ENCODE results near the gene C20orf204. TPM values are rescaled to one million over a fixed set of nuclear protein-coding genes. Genes with fewer than 3 reads are reported as not detected.
"Not testable (repeated sequence)": the region's sequence is repeated elsewhere in the genome, so short reads cannot be mapped to it uniquely, and the experiment has no call there.

The C20orf204 gene
- total RNA-seq, result 0.74 TPM
- long read RNA-seq, result 0 reads

- no peak for DNase-seq (ENCODE audit: low spot score)
Measured at GRCh38 chr20:64035933-64036345, at the start of gene C20orf204. Gene C20orf204 (plus strand): TSS chr20:64036182. CDS start chr20:64036324, 142 bp downstream.

- no peak for DNase-seq (ENCODE audit: low spot score)
Measured at GRCh38 chr20:64000906-64001305, 35.1 kb upstream of the C20orf204 start.

- DNase-seq (ENCODE audit: low spot score), result no peak
Measured at GRCh38 chr20:64001607-64002011, 34.4 kb upstream of the C20orf204 start.

DNA sequence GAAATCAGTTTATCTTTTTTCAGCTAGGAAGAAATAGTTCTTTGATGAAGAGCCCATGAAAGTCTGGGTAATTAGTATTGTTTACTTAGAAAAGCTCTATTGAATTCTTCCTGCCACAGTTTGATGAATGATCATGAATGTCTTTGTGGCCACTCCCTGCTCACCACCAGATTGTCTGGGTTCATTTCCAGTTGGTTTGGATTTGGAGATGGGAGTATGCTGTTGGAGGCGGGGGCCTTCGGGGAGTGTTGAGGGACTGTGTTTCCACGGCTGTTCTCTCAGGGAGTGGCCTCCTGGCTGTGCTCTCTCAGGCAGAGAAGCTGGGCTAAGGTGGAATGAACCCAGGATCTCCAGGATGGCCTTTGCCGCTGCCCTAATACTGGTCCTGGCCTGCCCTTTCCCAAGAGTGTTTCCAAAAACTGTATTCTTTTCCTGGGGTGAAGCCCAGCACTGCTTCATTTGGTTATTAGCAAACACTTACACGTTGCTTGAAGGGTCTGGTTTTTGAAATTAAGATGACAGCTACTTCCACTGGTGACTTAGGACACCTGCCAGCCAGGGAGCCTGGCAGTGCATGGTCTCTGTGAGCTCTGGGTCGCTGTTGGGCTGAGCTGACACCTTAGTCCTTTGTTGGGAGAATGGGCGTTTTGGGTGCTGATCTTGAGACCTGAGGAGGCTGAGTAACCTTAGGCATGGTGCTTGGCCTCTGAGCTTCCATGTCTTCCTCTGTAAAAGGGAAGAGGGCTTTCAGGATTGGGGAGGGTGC is 31.8 kb upstream of the C20orf204 start:
- DNase-seq (ENCODE audit: low spot score), result no peak

DNA sequence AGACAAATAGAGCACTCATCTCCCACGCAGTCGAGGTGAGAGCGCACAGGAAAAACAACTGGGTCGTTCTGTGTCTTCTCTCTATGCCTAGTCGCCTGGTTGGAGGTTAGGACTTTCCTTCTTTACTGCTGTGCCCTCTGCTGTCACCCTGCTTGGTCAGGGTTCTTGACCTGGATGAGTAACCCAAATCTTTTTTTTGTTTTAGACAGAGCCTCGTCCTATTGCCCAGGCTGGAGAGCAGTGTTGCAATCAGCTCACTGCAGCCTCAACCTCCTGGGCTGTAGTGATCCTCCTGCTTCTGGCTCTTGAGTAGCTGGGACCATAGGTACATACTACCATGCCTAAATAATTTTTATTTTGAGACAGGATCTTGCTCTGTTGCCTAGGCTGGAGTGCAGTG is 30.6 kb upstream of the C20orf204 start:
- DNase-seq (ENCODE audit: low spot score), result no peak

DNA sequence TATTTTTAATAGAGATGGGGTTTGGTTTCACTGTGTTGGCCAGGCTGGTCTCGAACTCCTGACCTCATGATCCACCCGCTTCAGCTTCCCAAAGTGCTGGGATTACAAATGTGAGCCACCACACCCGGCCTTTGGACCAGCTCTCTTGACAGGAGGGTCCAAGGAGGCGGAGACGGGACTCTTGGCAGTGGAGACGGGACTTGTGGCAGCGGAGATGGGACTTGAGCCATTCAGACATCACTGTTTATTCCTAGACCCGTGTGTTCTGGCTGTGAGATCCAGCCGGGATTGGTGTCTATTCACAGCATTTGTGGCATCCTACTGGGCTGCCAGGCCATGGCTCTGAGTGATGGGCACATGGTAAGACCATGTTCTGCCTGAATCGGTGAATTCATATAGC is 29.5 kb upstream of the C20orf204 start:
- DNase-seq (ENCODE audit: low spot score), result no peak

GRCh38 chr20:64006902-64007301 is 29.1 kb upstream of the C20orf204 start:
- DNase-seq (ENCODE audit: low spot score), result no peak

- no peak for DNase-seq (ENCODE audit: low spot score)
Measured at GRCh38 chr20:64009811-64010387, 26.1 kb upstream of the C20orf204 start.

DNA sequence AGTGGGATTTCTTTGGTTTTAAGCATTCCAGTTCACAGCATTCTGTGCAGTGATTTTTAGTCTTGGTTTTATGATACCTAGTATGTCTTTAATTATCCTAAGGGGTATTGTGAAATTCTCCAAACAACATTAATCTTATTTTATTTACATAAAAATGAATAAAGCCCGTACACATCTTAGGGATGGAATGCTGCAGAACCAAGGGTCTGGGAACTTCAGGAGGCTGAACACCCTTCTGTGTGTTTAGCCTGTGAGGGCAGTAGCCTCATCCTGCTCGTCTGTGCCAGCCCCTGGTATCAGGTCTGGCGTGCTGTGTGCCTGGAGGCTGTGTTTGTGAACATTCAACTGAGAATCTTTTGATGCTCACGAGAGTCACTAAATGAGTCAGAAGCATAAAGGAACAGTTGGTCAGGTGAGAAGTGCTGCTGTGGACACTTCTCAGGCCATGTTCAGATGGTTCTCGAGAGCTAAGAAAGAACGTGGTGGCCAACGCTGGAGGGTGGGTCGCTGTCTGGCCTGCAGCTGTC is 25.2 kb upstream of the C20orf204 start:
- no peak for DNase-seq (ENCODE audit: low spot score)

- no peak for DNase-seq (ENCODE audit: low spot score)
Measured at GRCh38 chr20:64011366-64011779, 24.6 kb upstream of the C20orf204 start.

- DNase-seq (ENCODE audit: low spot score), result not testable (repeated sequence)
Measured at GRCh38 chr20:64012385-64013154, 23.4 kb upstream of the C20orf204 start.

- no peak for DNase-seq (ENCODE audit: low spot score)
Measured at GRCh38 chr20:64015635-64016034, 20.3 kb upstream of the C20orf204 start.

- DNase-seq (ENCODE audit: low spot score), result no peak
Measured at GRCh38 chr20:64021124-64021975, 14.6 kb upstream of the C20orf204 start.

- no peak for DNase-seq (ENCODE audit: low spot score)
Measured at GRCh38 chr20:64022671-64023360, 13.2 kb upstream of the C20orf204 start.

DNA sequence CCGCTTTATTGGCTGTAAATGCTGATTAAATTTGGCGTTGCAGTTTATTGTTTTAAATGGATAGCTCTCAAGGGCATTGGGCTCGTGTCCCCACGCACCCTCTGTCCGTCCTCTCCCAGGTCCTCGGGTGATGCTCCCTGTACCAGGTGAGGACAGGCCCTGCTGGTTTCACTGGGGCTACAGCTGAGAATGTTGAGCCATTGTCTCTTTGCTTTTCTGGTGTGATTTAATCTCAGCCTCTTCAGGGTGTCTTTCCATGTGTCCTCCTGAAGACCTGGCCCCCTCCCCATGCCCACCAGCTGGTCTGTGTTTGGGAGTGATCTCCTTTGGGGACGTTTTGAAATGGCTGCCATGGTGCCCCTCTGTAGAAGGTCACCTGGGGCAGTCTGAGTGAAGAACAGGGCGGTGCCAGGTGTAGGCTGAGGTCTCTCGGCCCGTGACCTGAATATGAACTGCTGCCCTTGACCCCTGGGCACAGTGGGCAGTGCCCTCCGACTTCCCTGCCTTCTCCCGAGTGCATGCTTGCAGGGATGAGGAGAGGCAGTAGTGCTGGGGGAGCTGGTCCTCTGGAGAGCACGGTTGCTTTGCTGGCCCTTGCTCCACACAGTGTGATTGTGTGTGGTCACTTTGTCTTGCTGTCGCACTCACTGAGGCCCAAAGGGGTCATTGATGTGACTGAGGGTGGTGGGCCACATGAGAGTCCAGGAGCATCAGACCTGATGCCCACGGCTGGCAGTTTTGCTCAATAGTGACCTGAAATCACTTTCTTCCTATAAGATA is 12.4 kb upstream of the C20orf204 start:
- DNase-seq (ENCODE audit: low spot score), result no peak

- DNase-seq (ENCODE audit: low spot score), result no peak
Measured at GRCh38 chr20:64024141-64024990, 11.6 kb upstream of the C20orf204 start.

DNA sequence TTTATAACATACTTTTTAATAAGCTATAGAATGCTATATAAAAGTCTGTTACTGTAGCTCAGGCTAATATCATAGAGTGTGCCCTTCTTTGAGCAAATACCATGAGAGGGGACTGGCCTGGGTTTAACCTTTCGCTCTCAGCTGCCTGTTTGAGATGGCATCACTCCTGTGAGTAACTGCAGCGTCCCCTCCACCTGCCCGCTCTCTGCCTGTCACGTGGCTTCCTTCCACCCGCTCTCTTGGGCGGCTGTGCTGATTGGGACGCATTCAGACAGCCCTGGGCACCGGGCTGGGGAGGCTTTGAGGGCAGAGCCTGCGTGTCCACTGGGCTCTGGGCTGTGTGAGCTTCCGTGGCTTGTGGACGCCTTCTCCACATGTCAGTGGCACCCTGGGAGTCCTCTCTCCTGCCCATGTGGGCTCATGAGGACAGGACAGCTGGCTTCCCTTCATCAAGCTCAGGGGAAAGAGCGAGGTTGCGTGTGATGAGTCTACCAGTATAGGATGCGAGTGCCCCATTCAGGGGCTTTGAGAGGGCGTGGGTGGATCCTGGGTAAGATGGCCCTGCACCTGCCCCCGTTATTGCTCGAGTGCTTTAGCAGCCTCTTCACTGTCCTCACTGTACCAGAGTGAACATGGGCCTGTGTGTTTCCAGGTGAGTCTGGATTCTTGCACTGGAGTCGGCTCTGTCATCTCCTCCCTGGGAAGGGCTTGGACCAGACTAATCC is 10.7 kb upstream of the C20orf204 start:
- no peak for DNase-seq (ENCODE audit: low spot score)

All from mesenteric fat pad (tissue), 1 donor.